ENCODE results near the gene SPTA1.

Gene SPTA1

DNA sequence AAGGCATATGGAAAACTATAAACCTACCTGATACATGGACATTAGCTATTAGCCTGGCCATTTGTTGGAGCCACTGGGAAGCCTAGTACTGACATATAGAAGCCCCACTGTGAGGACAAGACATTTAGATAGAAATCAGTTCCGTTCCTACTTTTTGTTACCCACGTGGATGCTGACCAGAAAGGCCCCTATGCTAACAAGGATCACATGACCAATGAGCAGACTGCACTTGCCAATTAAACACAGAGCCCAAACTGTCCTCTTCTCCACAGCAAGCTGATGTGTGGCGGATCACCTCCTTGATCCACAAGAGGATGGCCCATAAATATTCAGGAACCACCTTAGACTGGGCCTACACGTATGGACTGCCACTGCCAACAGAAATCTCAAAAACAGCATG, 45.2 kb upstream of the SPTA1 start:
- no peaks in the 10 kb centered on the region for H3K79me2 ChIP-seq (ENCODE audit: control insufficient read depth, low read length)
- no peaks in the 10 kb centered on the region for H4K20me1 ChIP-seq (ENCODE audit: control insufficient read depth, insufficient read depth, low read depth, low read length)
- H3K36me3 ChIP-seq (ENCODE audit: control insufficient read depth, low read length) = no peaks in the 10 kb centered on the region
- no peak overlapping the region for H3K27ac ChIP-seq (ENCODE audit: low read depth, low read length)
- no peaks in the 10 kb centered on the region for H3K27me3 ChIP-seq (ENCODE audit: control insufficient read depth, low read length)
- no peaks in the 10 kb centered on the region for H3K9me2 ChIP-seq (replicated peaks; ENCODE audit: control insufficient read depth, low read length)
- H3F3A ChIP-seq (ENCODE audit: control insufficient read depth, insufficient read depth) = no peaks in the 10 kb centered on the region
- no peaks in the 10 kb centered on the region for H3K9me3 ChIP-seq (ENCODE audit: control insufficient read depth, insufficient read depth, low read length)
- H3K4me1 ChIP-seq (ENCODE audit: control insufficient read depth, low read length) = no peaks in the 10 kb centered on the region
- H3K4me2 ChIP-seq (ENCODE audit: low read length) = no peak overlapping the region
- H3K4me3 ChIP-seq (ENCODE audit: low read length) = no peak overlapping the region
- TF ChIP-seq, protein P1, sequence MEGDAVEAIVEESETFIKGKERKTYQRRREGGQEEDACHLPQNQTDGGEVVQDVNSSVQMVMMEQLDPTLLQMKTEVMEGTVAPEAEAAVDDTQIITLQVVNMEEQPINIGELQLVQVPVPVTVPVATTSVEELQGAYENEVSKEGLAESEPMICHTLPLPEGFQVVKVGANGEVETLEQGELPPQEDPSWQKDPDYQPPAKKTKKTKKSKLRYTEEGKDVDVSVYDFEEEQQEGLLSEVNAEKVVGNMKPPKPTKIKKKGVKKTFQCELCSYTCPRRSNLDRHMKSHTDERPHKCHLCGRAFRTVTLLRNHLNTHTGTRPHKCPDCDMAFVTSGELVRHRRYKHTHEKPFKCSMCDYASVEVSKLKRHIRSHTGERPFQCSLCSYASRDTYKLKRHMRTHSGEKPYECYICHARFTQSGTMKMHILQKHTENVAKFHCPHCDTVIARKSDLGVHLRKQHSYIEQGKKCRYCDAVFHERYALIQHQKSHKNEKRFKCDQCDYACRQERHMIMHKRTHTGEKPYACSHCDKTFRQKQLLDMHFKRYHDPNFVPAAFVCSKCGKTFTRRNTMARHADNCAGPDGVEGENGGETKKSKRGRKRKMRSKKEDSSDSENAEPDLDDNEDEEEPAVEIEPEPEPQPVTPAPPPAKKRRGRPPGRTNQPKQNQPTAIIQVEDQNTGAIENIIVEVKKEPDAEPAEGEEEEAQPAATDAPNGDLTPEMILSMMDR (IDR thresholded peaks at IDR 0.05; ENCODE audit: low read depth, low read length, poor library complexity, severe bottlenecking) = no peak

DNA sequence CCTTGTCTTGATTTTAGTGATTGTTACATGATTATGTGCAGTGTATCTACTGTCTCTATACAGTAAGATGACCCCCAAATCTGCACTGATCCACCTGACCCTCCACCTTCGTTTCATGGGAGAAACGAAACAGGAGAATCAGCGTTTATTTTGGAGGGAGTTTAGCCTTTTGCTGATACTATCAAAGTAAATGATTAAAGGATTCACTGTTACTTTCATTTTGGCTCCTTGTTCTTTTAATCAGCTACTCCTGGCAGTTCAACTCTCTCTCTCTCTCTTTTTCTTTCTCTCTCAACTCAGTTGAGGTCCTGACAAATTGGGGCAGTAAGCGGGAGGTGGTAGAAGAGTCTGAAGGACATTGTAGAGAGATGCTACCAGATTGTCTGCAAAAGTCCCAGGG, 43.9 kb upstream of the SPTA1 start:
- Histone ChIP-seq H4K20me1 (ENCODE audit: control insufficient read depth, insufficient read depth, low read depth, low read length) (no peaks in the 10 kb centered on the region), H3K4me2 (ENCODE audit: low read length) (no peak overlapping the region), H3K27me3 (ENCODE audit: control insufficient read depth, low read length) (no peaks in the 10 kb centered on the region), H3K9me3 (ENCODE audit: control insufficient read depth, insufficient read depth, low read length) (no peaks in the 10 kb centered on the region), H3K79me2 (ENCODE audit: control insufficient read depth, low read length) (no peaks in the 10 kb centered on the region), H3K27ac (ENCODE audit: low read depth, low read length) (no peak overlapping the region), H3K9me2 (replicated peaks; ENCODE audit: control insufficient read depth, low read length) (no peaks in the 10 kb centered on the region), H3K4me1 (ENCODE audit: control insufficient read depth, low read length) (no peaks in the 10 kb centered on the region), H3K4me3 (ENCODE audit: low read length) (no peak overlapping the region), H3F3A (ENCODE audit: control insufficient read depth, insufficient read depth) (no peaks in the 10 kb centered on the region), H3K36me3 (ENCODE audit: control insufficient read depth, low read length) (no peaks in the 10 kb centered on the region)
- TF ChIP-seq EZH2phosphoT487 (IDR thresholded peaks at IDR 0.05; ENCODE audit: borderline replicate concordance, low read length) = no peak
- TF ChIP-seq, protein P1 (IDR thresholded peaks at IDR 0.05; ENCODE audit: low read depth, low read length, poor library complexity, severe bottlenecking) = no peak

DNA sequence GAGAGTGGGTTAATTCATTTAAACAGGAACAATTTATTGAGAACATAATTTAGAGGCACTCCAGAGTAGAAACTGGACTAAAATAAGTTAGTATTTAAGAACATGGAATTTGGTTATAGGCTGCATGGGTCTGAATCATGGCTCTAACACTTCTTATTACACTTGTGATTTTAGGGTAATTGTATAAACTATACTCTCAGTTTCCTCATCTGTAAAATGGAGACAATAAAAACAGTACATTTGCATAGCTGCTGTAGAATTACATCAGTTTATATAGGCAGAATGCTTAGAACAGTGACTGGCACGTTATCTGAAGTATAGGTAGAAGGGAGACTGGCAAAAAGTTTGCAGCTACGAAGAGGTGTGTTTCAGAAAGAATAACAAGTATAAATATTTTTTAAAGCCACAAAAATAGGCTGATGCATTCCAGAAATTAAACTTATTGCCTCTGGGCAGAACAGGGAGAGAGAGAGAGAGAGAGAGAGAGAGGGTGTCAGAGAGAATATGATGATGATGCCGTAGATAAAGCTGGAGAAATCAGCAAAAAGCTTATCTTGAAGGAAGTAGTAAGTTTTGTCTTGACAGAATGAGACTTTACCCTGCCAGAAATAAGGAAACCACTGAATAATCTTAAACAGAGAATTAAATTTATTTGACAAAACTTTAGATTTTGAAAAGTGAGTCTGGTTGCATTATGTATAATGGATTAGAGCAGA, 42.2 kb upstream of the SPTA1 start:
- Histone ChIP-seq H3K27me3 (ENCODE audit: control insufficient read depth, low read length) (no peaks in the 10 kb centered on the region), H3K36me3 (ENCODE audit: control insufficient read depth, low read length) (no peaks in the 10 kb centered on the region), H3F3A (ENCODE audit: control insufficient read depth, insufficient read depth) (no peaks in the 10 kb centered on the region), H3K9me3 (ENCODE audit: control insufficient read depth, insufficient read depth, low read length) (no peaks in the 10 kb centered on the region), H3K4me1 (ENCODE audit: control insufficient read depth, low read length) (no peaks in the 10 kb centered on the region), H3K9me2 (replicated peaks; ENCODE audit: control insufficient read depth, low read length) (no peaks in the 10 kb centered on the region), H3K4me3 (ENCODE audit: low read length) (no peak overlapping the region), H3K27ac (ENCODE audit: low read depth, low read length) (no peak overlapping the region), H4K20me1 (ENCODE audit: control insufficient read depth, insufficient read depth, low read depth, low read length) (no peaks in the 10 kb centered on the region), H3K4me2 (ENCODE audit: low read length) (no peak overlapping the region), H3K79me2 (ENCODE audit: control insufficient read depth, low read length) (no peaks in the 10 kb centered on the region)
- TF ChIP-seq, protein P1 (IDR thresholded peaks at IDR 0.05; ENCODE audit: low read depth, low read length, poor library complexity, severe bottlenecking) = no peak
- no peak for TF ChIP-seq EZH2phosphoT487 (IDR thresholded peaks at IDR 0.05; ENCODE audit: borderline replicate concordance, low read length)
